Hepatocyte (in vitro differentiated cells): ENCODE measurements around the gene EID3. TPM values are rescaled to one million over a fixed set of nuclear protein-coding genes. Genes with fewer than 3 reads are reported as not detected.

Experiments used
- DNase-seq: peaks from one replicate; pipeline ENCODE4 v3.0.0-alpha.2; 2016; ENCODE audit warnings: low spot score
- H2AFZ ChIP-seq: fragments of 200-600 bp; sonication (generic); 2 replicates; pipeline ENCODE4 v1.6.0; 2016; ENCODE audit warnings: antibody characterized with exemption, mild to moderate bottlenecking
- H3K27ac ChIP-seq: fragments of 200-600 bp; sonication (generic); 2 replicates; pipeline ENCODE4 v1.5.1; 2016; ENCODE audit warnings: mild to moderate bottlenecking
- H3K27me3 ChIP-seq: fragments of 200-600 bp; sonication (generic); 2 replicates; pipeline ENCODE4 v1.6.1; 2016
- H3K36me3 ChIP-seq: fragments of 200-600 bp; sonication (generic); replicated peaks from 2 replicates; pipeline ENCODE4 v1.5.1; 2016; ENCODE audit warnings: low read depth; ENCODE audit not compliant: insufficient read depth
- H3K4me1 ChIP-seq: fragments of 200-600 bp; sonication (generic); 2 replicates; pipeline ENCODE4 v1.5.1; 2016; ENCODE audit warnings: mild to moderate bottlenecking, moderate library complexity; ENCODE audit not compliant: insufficient read depth
- H3K4me2 ChIP-seq: fragments of 200-600 bp; sonication (generic); 2 replicates; pipeline ENCODE4 v1.6.0; 2016
- H3K4me3 ChIP-seq: fragments of 200-600 bp; sonication (generic); 2 replicates; pipeline ENCODE4 v1.5.1; 2016; ENCODE audit warnings: mild to moderate bottlenecking
- H3K79me2 ChIP-seq: fragments of 200-600 bp; sonication (generic); 2 replicates; pipeline ENCODE4 v1.6.0; 2017; ENCODE audit warnings: mild to moderate bottlenecking
- H3K9me2 ChIP-seq: fragments of 200-600 bp; sonication (generic); replicated peaks from 2 replicates; pipeline ENCODE4 v1.6.0; 2017; ENCODE audit warnings: mild to moderate bottlenecking; ENCODE audit not compliant: insufficient read depth
- H3K9me3 ChIP-seq: fragments of 200-600 bp; sonication (generic); 2 replicates; pipeline ENCODE4 v1.5.1; 2016; ENCODE audit warnings: low read depth, mild to moderate bottlenecking
- H4K20me1 ChIP-seq: fragments of 200-600 bp; sonication (generic); 2 replicates; pipeline ENCODE4 v1.6.0; 2016; ENCODE audit warnings: mild to moderate bottlenecking; ENCODE audit not compliant: insufficient read depth, poor library complexity, severe bottlenecking
- CTCF ChIP-seq: fragments of 200-600 bp; sonication (generic); IDR thresholded peaks from 2 replicates; pipeline ENCODE4 v1.5.1; 2016; ENCODE audit warnings: antibody characterized with exemption, mild to moderate bottlenecking; ENCODE audit not compliant: poor library complexity
- EZH2 ChIP-seq: fragments of 200-600 bp; sonication (generic); IDR thresholded peaks from 2 replicates; pipeline ENCODE4 v1.6.1; 2016; ENCODE audit warnings: antibody characterized with exemption, mild to moderate bottlenecking, borderline replicate concordance
- EZH2phosphoT487 ChIP-seq: fragments of 200-600 bp; sonication (generic); IDR thresholded peaks from one replicate; pipeline ENCODE4 v1.6.1; 2018; ENCODE audit warnings: antibody characterized with exemption, mild to moderate bottlenecking, low read depth, moderate library complexity; ENCODE audit not compliant: unreplicated experiment, severe bottlenecking
- WGBS: methylation state at CpG from one replicate; pipeline ENCODE4 v1.1.6; 2016; ENCODE audit warnings: low lambda C conversion rate; ENCODE audit errors: missing lambda C conversion rate; 5-methylcytosine and 5-hydroxymethylcytosine counted together
- polyA plus RNA-seq: library from polyadenylated mRNA; unstranded; fragments of >200 nt; fragmentation: Nextera tagmentation; extraction: Ambion mirVana; gene quantifications from 2 replicates; pipeline ENCODE4 v1.2.1, GENCODE V29; 2016
- total RNA-seq: library from RNA; depleted of rRNA; stranded (reverse); fragments of >200 nt; gene quantifications from 2 replicates; pipeline ENCODE4 v1.2.3, GENCODE V29; 2014

Gene EID3
- total and polyA plus RNA-seq, 2 experiments from 2014 or later: 1.7 to 10.1 TPM

- WGBS: 73% methylated on average over 4 of the region's 4 CpGs
- no peak for TF ChIP-seq EZH2phosphoT487
- no peak for TF ChIP-seq CTCF
- no peak for TF ChIP-seq EZH2
- Histone ChIP-seq H3K4me2 (no peak overlapping the region), H3K4me3 (no peak overlapping the region), H3K9me2 (no peaks in the 10 kb centered on the region), H3K27me3 (no peaks in the 10 kb centered on the region), H3K4me1 (peaks cover 7% of the 10 kb centered on the region), H3K27ac (no peak overlapping the region), H3K9me3 (no peaks in the 10 kb centered on the region), H4K20me1 (no peaks in the 10 kb centered on the region), H3K79me2 (no peaks in the 10 kb centered on the region), H3K36me3 (no peaks in the 10 kb centered on the region), H2AFZ (peak overlapping the region; percentile 12)
- peak; percentile 33 for DNase-seq
Measured at GRCh38 chr12:104280717-104281458, 22.7 kb upstream of the EID3 start.

GRCh38 chr12:104281636-104282035 lies 21.9 kb upstream of the EID3 start:
- Histone ChIP-seq H3K79me2 (no peaks in the 10 kb centered on the region), H3K4me2 (no peak overlapping the region), H2AFZ (no peak overlapping the region), H3K4me3 (no peak overlapping the region), H3K9me2 (no peaks in the 10 kb centered on the region), H3K9me3 (no peaks in the 10 kb centered on the region), H3K27ac (no peak overlapping the region), H3K4me1 (peaks cover 11% of the 10 kb centered on the region), H4K20me1 (no peaks in the 10 kb centered on the region), H3K36me3 (no peaks in the 10 kb centered on the region), H3K27me3 (no peaks in the 10 kb centered on the region)
- no peak for DNase-seq
- WGBS: 92% methylated on average over 5 of the region's 5 CpGs
- TF ChIP-seq EZH2 (no peak), EZH2phosphoT487 (no peak), CTCF (no peak)

GRCh38 chr12:104282109-104282508 lies 21.4 kb upstream of the EID3 start:
- DNase-seq: no peak
- H3K79me2 ChIP-seq: no peaks in the 10 kb centered on the region
- TF ChIP-seq EZH2 (no peak), EZH2phosphoT487 (no peak), CTCF (no peak)
- H3K4me1 ChIP-seq: peaks cover 11% of the 10 kb centered on the region
- no peaks in the 10 kb centered on the region for H3K36me3 ChIP-seq
- no peak overlapping the region for H3K4me3 ChIP-seq
- no peak overlapping the region for H2AFZ ChIP-seq
- no peak overlapping the region for H3K4me2 ChIP-seq
- H3K9me3 ChIP-seq: no peaks in the 10 kb centered on the region
- H3K27me3 ChIP-seq: no peaks in the 10 kb centered on the region
- H3K27ac ChIP-seq: no peak overlapping the region
- H4K20me1 ChIP-seq: no peaks in the 10 kb centered on the region
- H3K9me2 ChIP-seq: no peaks in the 10 kb centered on the region
